Trophoblast cell (in vitro differentiated cells and primary cell): ENCODE results near the gene HMGXB3.
A peak's percentile ranks its signal among the peaks of the same experiment; 100 is the strongest.

ENCODE experiments used
- DNase-seq, 2 donors: peaks; one replicate each; pipeline ENCODE4 v3.0.0-alpha.2; 2016
- H2AFZ ChIP-seq: 2 replicates; pipeline ENCODE4 v1.6.1; 2013; ENCODE audit warnings: low read length, moderate library complexity, mild to moderate bottlenecking; ENCODE audit not compliant: insufficient read depth, poor library complexity
- H2AK5ac ChIP-seq: 2 replicates; pipeline ENCODE4 v1.6.1; 2013; ENCODE audit warnings: mild to moderate bottlenecking, low read length
- H2BK120ac ChIP-seq: 2 replicates; pipeline ENCODE4 v1.6.1; 2013; ENCODE audit warnings: low read length, mild to moderate bottlenecking, moderate library complexity; ENCODE audit not compliant: insufficient read depth, poor library complexity
- H2BK12ac ChIP-seq: 2 replicates; pipeline ENCODE4 v1.6.1; 2013; ENCODE audit warnings: mild to moderate bottlenecking, low read length, moderate library complexity
- H2BK5ac ChIP-seq: 2 replicates; pipeline ENCODE4 v1.6.1; 2013; ENCODE audit warnings: low read length, low read depth, moderate library complexity, mild to moderate bottlenecking; ENCODE audit not compliant: poor library complexity
- H3K14ac ChIP-seq: 2 replicates; pipeline ENCODE4 v1.6.1; 2013; ENCODE audit warnings: mild to moderate bottlenecking, low read length
- H3K18ac ChIP-seq: 2 replicates; pipeline ENCODE4 v1.6.1; 2013; ENCODE audit warnings: mild to moderate bottlenecking, low read length
- H3K23ac ChIP-seq: 2 replicates; pipeline ENCODE4 v1.6.1; 2013; ENCODE audit warnings: low read length
- H3K27ac ChIP-seq: 2 replicates; pipeline ENCODE4 v1.5.1; 2013; ENCODE audit warnings: low read depth, mild to moderate bottlenecking, inconsistent platforms, low read length, moderate library complexity
- H3K27me3 ChIP-seq: 2 replicates; pipeline ENCODE4 v1.6.1; 2013; ENCODE audit warnings: inconsistent platforms, mild to moderate bottlenecking, low read length, moderate library complexity; ENCODE audit not compliant: insufficient read depth
- H3K36me3 ChIP-seq, 2 experiments: 1 replicate in 1 of 2; 2 replicates in 1 of 2; pipeline ENCODE4 v1.6.1; 2013; ENCODE audit warnings: low read length in 2 of 2, mild to moderate bottlenecking in 2 of 2, moderate library complexity in 1 of 2; ENCODE audit not compliant: insufficient read depth in 2 of 2, control insufficient read depth in 1 of 2
- H3K4ac ChIP-seq: 2 replicates; pipeline ENCODE4 v1.6.1; 2013; ENCODE audit warnings: low read depth, mild to moderate bottlenecking, low read length, moderate library complexity
- H3K4me1 ChIP-seq, 2 experiments: 1 replicate in 1 of 2; 2 replicates in 1 of 2; pipeline ENCODE4 v1.6.1; 2013; ENCODE audit warnings: low read length in 2 of 2, mild to moderate bottlenecking in 2 of 2, moderate library complexity in 1 of 2; ENCODE audit not compliant: insufficient read depth in 2 of 2, control insufficient read depth in 1 of 2
- H3K4me2 ChIP-seq: 2 replicates; pipeline ENCODE4 v1.6.1; 2013; ENCODE audit warnings: inconsistent platforms, mild to moderate bottlenecking, low read length, moderate library complexity
- H3K4me3 ChIP-seq: 2 replicates; pipeline ENCODE4 v1.5.1; 2013; ENCODE audit warnings: mild to moderate bottlenecking, low read depth, low read length, inconsistent platforms
- H3K79me1 ChIP-seq: one replicate; pipeline ENCODE4 v1.6.1; 2013; ENCODE audit warnings: low read length
- H3K79me2 ChIP-seq: 2 replicates; pipeline ENCODE4 v1.6.1; 2013; ENCODE audit warnings: low read length, mild to moderate bottlenecking; ENCODE audit not compliant: control insufficient read depth, insufficient read depth, poor library complexity
- H3K9ac ChIP-seq: 2 replicates; pipeline ENCODE4 v1.6.1; 2013; ENCODE audit warnings: mild to moderate bottlenecking, low read length
- H3K9me3 ChIP-seq: 2 replicates; pipeline ENCODE4 v1.6.1; 2013; ENCODE audit warnings: low read depth, mild to moderate bottlenecking, control low read depth, inconsistent platforms, low read length; ENCODE audit not compliant: insufficient read depth
- H4K12ac ChIP-seq: 2 replicates; pipeline ENCODE4 v1.6.1; 2013; ENCODE audit warnings: low read depth, mild to moderate bottlenecking, low read length, moderate library complexity
- H4K8ac ChIP-seq: 2 replicates; pipeline ENCODE4 v1.6.1; 2013; ENCODE audit warnings: low read depth, mild to moderate bottlenecking, low read length, moderate library complexity
- H4K91ac ChIP-seq: one replicate; pipeline ENCODE4 v1.6.1; 2013; ENCODE audit warnings: low read depth, mild to moderate bottlenecking, low read length, moderate library complexity
- WGBS: extraction: QIAGEN DNeasy Blood & Tissue Kit; methylation state at CpG from one replicate; pipeline ENCODE4 v1.1.7; 2013; ENCODE audit warnings: missing lambda C conversion rate; ENCODE audit not compliant: insufficient read length, insufficient coverage; ENCODE audit errors: extremely low coverage; 5-methylcytosine and 5-hydroxymethylcytosine counted together

The HMGXB3 gene

DNA sequence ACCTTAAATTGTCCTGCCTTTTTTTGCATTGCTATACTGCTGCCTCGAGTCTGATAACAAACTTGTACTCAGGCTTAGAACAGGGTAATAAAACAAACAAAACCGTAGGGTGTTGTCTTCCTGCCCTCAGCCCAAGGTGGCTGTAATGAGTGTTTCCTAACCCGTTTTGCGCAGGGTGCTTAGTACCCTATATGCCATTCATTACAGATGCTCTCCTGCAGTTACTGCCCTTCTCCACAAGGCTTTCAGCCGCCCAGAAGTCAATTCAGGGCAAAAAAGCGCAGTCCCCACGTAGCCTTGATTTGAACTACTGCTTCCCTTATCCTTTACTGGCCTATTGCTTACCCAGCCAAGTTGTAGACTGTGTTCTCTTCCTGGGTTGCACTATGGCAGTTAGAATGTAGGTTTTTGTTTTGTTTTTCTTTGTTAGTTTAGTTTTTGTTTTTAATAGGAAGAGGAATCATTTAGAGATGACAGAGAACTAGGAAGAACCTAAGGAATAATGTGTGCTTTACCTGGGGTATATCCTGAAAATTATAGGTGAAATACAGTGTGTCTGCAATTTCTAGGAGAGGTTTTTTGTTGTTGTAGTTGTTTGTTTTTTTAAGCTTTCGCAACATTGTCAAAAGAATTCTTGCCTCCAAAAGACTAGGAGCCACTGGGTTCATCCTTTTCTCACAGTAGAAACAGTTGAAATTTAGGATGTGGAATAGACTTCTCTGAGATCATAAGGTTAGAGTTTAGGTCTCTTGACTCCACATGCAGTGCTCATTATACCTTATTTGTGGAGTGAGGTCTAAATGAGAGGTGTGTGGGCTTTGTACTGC lies 1.3 kb downstream of the HMGXB3 start:
- no peak overlapping the region for H3K18ac ChIP-seq
- peaks cover 4 to 10% of the 10 kb centered on the region in 2 experiments for H3K4me1 ChIP-seq
- H3K9me3 ChIP-seq: no peaks in the 10 kb centered on the region
- no peak overlapping the region for H3K14ac ChIP-seq
- H3K9ac ChIP-seq: no peak overlapping the region
- H3K4me3 ChIP-seq: no peak overlapping the region
- no CpG with 5 or more reads among the region's 8 CpGs for WGBS
- H4K91ac ChIP-seq: no peak overlapping the region
- H3K4ac ChIP-seq: peak overlapping the region; percentile 96
- H2BK120ac ChIP-seq: no peak overlapping the region
- DNase-seq: peak; percentile 57 to 76
- H2BK12ac ChIP-seq: no peak overlapping the region
- H3K23ac ChIP-seq: no peak overlapping the region
- H4K12ac ChIP-seq: no peak overlapping the region
- H3K27me3 ChIP-seq: no peaks in the 10 kb centered on the region
- H3K27ac ChIP-seq: no peak overlapping the region
- peaks cover 12% of the 10 kb centered on the region for H3K79me2 ChIP-seq
- H4K8ac ChIP-seq: no peak overlapping the region
- peaks cover 4 to 8% of the 10 kb centered on the region in 2 experiments for H3K36me3 ChIP-seq
- H2AFZ ChIP-seq: no peak overlapping the region
- H3K4me2 ChIP-seq: peak overlapping the region; percentile 75
- H2BK5ac ChIP-seq: no peak overlapping the region
- H3K79me1 ChIP-seq: peaks cover 14% of the 10 kb centered on the region
- no peak overlapping the region for H2AK5ac ChIP-seq

DNA sequence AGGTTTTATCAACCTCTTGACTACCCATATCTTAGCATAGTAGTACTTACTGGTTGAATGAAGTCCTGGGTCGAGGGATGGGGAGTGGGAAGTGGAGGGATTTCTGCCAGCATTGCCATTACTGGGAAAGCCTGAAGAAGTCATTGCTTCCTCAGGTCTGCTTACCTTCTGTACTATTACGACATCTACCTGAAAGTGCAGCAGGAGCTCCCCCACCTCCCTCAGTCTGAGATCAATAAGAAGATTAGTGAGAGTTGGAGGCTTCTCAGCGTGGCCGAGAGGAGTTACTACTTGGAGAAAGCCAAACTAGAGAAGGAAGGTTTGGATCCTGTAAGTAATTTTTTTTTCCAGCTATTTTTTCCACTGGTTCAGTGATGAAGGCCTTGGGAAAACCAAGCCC lies 5.8 kb downstream of the HMGXB3 start:
- Histone ChIP-seq H2AK5ac (no peak overlapping the region), H3K18ac (no peak overlapping the region), H4K91ac (no peak overlapping the region), H2AFZ (no peak overlapping the region), H3K4me1 (peaks cover 3 to 4% of the 10 kb centered on the region in 2 experiments), H3K79me2 (peaks cover 2% of the 10 kb centered on the region), H3K36me3 (peaks cover 18 to 28% of the 10 kb centered on the region in 2 experiments), H3K4me3 (no peak overlapping the region), H3K9ac (no peak overlapping the region), H2BK120ac (no peak overlapping the region), H4K12ac (no peak overlapping the region), H2BK12ac (no peak overlapping the region), H3K23ac (no peak overlapping the region), H3K4me2 (no peak overlapping the region), H3K14ac (no peak overlapping the region), H2BK5ac (no peak overlapping the region), H3K4ac (no peak overlapping the region), H3K27ac (no peak overlapping the region), H3K79me1 (no peaks in the 10 kb centered on the region), H3K27me3 (no peaks in the 10 kb centered on the region), H4K8ac (no peak overlapping the region), H3K9me3 (no peaks in the 10 kb centered on the region)
- DNase-seq: no peak
- no CpG with 5 or more reads among the region's 4 CpGs for WGBS

DNA sequence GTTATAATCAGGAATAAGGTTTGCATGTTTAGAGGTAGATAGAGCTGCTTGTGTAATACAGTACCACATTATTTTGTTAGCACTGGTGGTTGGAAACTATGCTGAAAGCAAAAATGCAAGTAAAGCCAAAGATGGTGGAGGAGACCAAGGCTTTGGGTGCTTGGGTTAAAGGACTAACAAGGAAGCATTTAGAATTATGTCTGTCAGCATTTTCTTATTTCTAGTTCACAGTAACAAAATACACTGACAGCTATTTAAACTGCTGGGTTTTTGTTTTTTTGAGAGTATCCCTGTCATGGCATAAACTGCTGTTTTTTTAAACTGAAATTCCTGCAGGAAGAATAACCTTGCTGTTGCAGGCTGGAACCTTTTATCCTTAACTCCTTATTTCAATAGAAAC lies 6.5 kb downstream of the HMGXB3 start:
- Histone ChIP-seq H3K79me2 (peaks cover 2% of the 10 kb centered on the region), H3K18ac (no peak overlapping the region), H3K27ac (no peak overlapping the region), H2AFZ (no peak overlapping the region), H4K91ac (no peak overlapping the region), H3K79me1 (no peaks in the 10 kb centered on the region), H3K36me3 (peaks cover 18 to 31% of the 10 kb centered on the region in 2 experiments), H3K9me3 (no peaks in the 10 kb centered on the region), H3K4me3 (no peak overlapping the region), H3K14ac (no peak overlapping the region), H2AK5ac (no peak overlapping the region), H2BK120ac (no peak overlapping the region), H3K27me3 (no peaks in the 10 kb centered on the region), H2BK5ac (no peak overlapping the region), H3K23ac (no peak overlapping the region), H4K8ac (no peak overlapping the region), H3K4me2 (no peak overlapping the region), H3K4me1 (peaks cover 2% of the 10 kb centered on the region in 2 experiments), H3K9ac (no peak overlapping the region), H2BK12ac (no peak overlapping the region), H4K12ac (no peak overlapping the region), H3K4ac (no peak overlapping the region)
- DNase-seq: no peak

DNA sequence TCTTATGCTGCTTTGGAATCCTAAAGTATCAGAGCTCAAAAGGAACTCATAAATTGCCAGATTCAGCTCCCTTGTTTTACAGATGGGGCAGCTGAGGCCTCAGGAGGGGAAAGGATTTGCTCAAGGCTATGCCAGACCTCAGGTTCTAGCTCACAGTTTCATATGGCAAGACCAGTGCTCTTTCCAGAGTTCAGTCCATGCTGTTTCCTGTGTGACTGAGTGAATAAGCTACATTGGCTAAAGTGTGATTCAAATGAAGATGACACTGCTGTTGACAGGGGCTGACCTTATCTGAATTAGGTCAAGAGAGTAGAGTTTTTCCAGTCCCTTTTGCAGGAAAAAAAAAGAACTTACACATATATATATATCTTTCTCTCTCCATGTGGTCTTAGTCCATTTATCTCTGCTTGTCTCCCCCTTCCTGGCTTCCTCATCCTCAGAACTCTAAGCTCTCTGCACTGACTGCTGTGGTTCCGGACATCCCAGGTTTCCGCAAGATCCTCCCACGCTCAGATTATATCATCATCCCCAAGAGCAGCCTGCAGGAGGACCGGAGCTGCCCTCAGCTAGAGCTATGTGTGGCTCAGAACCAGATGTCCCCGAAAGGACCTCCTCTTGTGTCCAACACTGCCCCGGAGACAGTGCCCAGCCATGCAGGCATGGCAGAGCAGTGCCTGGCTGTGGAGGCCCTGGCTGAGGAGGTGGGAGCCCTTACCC lies 9.3 kb downstream of the HMGXB3 start:
- H3K23ac ChIP-seq: no peak overlapping the region
- no peak overlapping the region for H4K91ac ChIP-seq
- no peak overlapping the region for H3K4me3 ChIP-seq
- WGBS: no CpG with 5 or more reads among the region's 6 CpGs
- no peaks in the 10 kb centered on the region for H3K79me1 ChIP-seq
- H3K4me2 ChIP-seq: no peak overlapping the region
- no peak overlapping the region for H3K14ac ChIP-seq
- H4K8ac ChIP-seq: no peak overlapping the region
- no peak overlapping the region for H3K18ac ChIP-seq
- H2AK5ac ChIP-seq: no peak overlapping the region
- no peak overlapping the region for H3K4ac ChIP-seq
- H3K9ac ChIP-seq: no peak overlapping the region
- no peaks in the 10 kb centered on the region for H3K27me3 ChIP-seq
- no peak overlapping the region for H2AFZ ChIP-seq
- H3K27ac ChIP-seq: no peak overlapping the region
- H2BK5ac ChIP-seq: no peak overlapping the region
- H4K12ac ChIP-seq: no peak overlapping the region
- H3K79me2 ChIP-seq: no peaks in the 10 kb centered on the region
- peaks cover 19 to 44% of the 10 kb centered on the region in 2 experiments for H3K36me3 ChIP-seq
- no peak for DNase-seq
- no peak overlapping the region for H2BK120ac ChIP-seq
- no peak overlapping the region for H2BK12ac ChIP-seq
- H3K9me3 ChIP-seq: no peaks in the 10 kb centered on the region
- H3K4me1 ChIP-seq: no peaks in the 10 kb centered on the region
